GM19438 (cell line): ENCODE data around the gene SLC9A7.

ENCODE experiments used
- ATAC-seq: cut with Tn5 transposase; IDR thresholded peaks from one replicate; pipeline ENCODE4 v1.9.1; 2021; ENCODE audit warnings: low read depth; ENCODE audit not compliant: unreplicated experiment

The SLC9A7 gene

DNA sequence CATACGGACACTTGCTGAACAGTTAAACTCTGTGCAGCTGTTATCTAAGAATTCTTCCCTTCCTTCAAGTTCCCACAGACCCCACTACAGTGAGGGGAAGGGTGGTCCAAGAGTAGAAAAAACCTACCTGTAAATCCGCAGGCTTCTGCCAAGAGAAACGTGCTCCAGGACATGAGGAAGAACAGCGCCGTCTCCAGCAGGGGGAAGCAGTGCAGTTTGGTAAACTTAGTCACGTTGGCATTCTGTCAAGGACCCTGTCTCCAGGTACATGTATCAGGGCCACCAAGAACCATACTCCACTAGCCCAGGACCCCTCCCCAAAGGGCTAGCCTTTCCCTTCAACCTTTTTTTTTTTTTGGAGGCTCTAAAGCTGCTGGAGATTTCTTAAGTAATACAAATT lies 105.4 kb downstream of the SLC9A7 start:
- ATAC-seq, result peak; percentile 36

DNA sequence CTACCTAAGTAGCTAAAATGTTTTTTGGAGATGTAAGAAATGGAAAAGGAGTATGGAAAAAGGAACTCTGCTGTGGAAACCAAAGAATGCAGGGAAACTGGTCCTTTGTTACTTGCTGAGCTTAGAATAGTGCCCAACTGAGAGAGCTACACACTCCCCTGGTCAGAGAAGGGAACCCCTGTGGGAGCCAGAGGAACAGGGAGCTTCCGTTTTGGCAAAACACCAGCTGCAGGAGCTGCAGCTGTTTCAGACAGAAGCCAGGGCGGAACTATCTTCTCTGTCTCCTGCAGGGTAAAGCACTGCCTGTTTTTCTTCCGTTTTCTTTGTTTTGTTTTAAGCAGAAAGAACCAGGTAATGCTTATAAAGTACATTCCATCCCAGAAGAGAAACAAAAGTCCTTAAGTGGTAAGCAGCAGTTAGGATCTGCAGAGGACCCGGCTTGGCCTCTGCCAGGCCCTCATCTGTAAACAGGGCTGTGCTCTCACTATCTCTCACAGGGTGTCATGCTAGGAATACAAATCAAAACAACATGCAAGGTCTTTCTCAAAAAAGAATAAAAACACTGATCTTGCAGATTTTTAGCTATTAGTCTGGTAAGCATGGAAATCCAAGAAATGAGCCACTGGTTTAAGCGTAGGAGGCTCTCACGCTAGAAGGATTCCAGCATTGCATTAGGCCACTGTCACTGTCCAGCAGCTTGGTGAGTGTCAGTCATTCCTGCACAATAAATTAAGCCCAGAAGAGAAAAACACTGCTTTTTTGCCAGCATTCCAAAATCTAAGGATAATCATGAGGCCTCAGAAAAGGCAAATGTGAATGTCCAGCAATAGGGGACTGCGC lies 109.3 kb downstream of the SLC9A7 start:
- no peak for ATAC-seq

DNA sequence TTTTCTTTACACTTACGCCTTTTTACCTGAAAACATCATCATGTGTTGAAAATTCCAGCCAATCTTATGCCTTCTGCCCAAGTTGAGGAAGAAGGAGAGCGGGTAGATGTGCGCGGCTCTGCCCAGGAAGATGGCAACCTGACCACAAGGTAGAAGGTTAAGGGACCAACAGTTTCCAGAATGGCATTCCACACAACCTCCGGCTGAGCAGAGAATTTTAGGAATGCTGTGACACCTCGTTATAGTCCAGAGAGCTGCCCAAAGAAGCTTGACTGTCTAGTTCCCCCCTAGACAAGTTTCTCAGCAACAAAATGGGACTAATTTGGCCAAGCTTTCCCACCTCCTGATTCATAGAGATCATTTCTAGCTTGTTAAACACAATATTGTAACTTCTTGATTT lies 110.3 kb downstream of the SLC9A7 start:
- no peak for ATAC-seq

DNA sequence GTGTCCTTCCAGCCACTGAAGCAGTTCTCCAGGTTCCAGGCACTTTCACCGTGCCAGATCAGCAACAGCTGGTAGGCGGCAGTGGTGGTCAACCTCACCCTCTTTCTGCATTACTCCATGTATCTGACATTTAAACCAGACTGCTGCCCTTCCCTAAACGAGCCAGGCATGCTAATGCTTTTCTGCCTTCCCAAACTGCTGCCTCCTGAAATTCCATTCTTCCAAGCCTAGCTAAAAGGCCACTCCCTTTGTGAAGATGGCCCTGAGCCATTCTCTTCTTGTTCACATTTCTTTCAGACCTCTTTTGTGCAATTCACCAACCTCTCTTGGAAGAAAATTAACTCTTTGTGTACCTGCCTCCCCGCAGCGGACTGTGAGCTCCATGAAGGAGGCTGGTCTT lies 111.7 kb downstream of the SLC9A7 start:
- ATAC-seq, result no peak

DNA sequence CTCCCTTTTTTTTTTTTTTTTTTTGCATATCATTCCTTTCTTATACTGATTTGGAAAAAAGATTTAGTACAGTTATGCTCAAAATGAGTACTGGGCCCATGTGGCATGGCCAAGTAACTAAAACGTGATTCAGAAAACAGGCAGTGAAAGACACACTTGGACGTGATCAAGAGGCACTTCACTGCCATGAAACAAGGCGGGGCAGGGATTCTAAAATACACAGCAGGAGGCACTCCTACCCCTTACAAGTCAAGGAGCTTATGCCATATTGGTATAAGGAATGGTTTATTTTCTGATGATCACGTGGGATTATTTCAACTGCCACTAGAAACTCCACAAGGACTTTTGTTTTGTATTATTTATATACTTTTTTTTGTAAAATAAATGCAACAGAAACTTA lies 113.3 kb downstream of the SLC9A7 start:
- ATAC-seq, result no peak

DNA sequence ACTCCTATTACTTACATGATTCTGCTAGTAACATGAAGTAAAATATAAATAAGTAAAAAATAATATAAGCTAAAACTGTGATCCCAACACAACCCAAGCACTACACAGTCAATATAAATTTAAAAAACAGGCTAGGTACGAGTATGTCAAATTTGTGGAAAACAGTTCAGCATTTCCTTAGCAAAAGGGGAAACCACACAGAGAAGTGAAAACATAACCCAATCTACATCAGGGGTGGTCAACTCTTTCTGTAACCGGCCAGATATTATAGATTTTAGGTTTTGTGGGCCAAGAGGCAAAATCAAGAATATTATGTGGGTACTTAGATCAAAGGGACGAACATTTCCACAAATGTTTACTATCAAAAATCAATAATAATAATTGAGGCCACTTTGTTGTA lies 115.3 kb downstream of the SLC9A7 start:
- ATAC-seq, result no peak

DNA sequence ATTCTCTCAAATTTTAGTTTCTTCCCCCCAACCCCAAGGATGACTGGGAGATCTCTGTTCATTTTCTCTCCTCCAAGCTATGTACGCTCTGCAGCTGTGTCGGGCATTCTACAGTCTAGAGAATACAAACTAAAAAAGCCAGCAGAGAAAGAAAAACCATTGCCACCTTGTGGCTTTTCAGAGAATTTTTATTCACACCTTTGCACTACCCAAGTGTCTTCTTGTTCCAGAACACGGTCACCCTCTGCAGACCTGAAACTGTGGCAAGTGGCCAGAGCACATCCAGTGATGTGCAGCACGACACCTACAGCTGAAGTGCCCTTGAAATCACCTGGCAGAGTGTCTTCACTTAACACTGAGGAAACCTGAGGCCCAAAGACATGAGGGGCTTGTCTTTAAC lies 116.8 kb downstream of the SLC9A7 start:
- no peak for ATAC-seq

DNA sequence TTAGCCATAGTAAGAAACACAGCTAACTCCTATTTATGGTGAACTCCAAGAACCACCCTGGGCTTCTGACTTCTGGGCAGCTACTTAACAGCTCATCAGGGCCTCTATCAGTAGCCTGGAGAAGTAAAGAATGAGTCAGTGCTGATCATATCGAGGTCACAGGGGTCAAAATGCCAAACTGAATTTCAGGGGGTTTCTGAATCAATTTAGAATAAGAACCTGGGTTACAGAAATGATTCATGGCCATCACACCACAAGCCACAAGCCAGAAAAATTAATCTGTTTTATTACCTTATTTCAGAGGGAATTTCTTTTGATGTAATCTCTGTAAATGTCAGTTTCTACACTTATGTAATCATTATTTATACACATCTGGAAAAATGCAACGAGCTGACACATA lies 121.0 kb downstream of the SLC9A7 start:
- no peak for ATAC-seq

DNA sequence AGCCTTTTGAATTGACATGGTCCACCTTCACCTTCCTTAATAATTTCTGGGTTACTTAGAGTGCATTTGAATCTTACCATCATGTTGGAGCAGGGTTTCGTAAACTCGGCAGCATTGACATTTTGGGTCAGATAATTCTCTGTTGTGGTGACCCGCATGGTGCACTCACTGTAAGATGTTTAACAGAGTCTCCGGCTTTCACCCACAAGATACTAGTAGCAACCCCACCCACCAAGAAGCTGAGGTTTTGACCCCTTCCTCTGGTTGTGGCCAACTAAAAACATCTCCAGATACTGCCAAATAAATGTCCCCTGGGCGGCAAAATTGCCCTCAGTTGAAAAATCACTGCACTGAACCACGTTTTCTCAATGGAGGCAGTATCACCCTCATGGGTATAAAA lies 122.7 kb downstream of the SLC9A7 start:
- ATAC-seq, result no peak

DNA sequence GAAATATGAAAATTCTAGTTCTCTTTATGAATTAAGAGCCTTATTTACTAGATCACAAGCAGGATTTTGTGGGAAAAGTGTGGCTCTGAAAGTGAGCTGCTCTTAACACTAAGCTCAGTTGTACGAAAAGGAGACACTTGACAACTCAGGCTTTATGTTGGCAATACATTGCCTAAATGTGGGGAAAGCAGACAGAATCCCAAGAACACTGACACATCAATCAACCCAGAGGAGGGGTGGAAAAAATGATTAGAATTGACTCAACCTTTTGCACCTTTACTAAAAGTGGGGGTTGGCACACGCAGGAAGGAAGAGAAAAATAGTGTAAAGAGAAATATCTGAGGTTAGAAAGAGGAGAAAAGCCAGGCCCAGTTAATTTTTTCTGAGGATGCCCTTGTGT lies 123.7 kb downstream of the SLC9A7 start:
- no peak for ATAC-seq

DNA sequence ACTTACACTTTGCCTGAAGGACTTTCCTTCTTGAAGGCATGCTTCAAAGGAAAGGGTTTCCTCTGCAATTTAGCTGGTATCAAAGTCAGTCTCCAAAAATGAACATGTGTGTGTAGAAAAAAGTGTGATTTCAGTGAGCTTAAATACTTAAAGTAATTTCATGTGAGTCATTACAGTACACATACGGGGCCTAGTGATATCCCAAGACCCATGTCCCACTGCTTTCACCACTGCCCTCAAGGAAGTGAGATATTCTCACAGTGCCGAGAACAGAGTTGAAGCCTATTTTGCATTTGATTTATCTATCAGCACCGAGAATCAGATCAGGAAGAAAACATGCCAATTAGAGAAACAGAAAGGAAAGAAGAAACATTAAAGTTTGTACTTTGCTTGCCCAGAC lies 124.3 kb downstream of the SLC9A7 start:
- ATAC-seq, result no peak

DNA sequence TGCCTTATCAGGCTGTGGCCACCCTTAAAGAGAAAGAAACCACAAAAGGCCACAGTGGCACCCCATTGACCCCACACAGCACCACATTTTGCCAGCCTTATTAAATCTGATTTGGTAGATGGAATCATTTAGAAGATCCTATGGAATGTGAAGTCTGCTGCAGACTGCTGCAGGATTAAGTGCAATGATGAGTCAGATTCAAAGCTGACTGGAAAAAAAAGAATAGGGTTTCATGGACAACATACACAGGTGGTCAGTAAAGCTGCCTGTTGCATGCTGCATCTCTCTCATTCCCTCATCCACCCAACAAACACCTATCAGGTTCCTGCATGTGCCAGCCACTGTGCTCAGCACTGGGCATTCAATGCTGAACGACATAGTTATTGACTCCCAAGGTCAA lies 128.8 kb downstream of the SLC9A7 start:
- ATAC-seq, result no peak

DNA sequence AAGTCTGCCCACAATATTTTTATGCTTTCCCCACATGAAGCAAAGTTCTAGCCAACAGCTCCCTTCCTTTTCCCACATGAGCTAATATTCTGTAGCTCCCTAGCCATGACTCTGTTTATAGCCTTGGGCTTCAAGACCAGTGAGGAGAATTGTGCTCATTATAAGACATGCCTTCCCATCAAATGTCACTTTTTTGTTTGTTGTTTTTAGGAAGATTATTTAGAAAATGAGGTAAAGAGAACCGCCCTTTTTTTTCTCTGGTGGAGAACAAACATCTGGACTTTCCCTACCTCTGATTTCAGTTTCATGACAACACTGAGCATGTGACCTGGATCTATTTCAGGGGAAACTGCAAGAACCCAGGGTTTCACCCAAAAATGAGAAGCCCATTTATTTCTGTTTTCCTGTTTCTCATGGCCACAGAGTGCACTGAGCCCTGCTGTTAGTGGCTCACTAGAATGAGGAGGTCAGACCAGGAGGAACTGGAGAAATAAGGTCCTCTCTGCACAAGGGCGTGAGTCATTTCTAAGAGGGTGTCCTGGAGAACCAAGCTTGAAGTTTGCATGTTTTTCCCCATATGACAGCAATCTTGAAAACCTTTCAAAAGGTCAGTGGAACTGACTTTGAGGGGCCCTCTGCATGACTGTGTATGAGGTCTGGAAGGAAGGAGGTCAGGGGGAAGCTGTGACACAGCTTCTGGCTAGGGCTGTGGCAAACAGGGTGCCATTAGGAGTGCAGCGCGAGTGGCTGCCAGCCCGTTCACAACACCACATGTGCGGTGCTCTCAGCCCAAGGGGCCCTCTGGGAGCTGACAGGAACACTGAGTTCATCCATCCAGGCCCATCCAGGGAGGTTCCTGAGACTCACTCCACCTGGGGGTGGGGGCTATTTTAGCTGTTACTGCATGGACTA lies 130.2 kb downstream of the SLC9A7 start:
- ATAC-seq, result peak; percentile 95

DNA sequence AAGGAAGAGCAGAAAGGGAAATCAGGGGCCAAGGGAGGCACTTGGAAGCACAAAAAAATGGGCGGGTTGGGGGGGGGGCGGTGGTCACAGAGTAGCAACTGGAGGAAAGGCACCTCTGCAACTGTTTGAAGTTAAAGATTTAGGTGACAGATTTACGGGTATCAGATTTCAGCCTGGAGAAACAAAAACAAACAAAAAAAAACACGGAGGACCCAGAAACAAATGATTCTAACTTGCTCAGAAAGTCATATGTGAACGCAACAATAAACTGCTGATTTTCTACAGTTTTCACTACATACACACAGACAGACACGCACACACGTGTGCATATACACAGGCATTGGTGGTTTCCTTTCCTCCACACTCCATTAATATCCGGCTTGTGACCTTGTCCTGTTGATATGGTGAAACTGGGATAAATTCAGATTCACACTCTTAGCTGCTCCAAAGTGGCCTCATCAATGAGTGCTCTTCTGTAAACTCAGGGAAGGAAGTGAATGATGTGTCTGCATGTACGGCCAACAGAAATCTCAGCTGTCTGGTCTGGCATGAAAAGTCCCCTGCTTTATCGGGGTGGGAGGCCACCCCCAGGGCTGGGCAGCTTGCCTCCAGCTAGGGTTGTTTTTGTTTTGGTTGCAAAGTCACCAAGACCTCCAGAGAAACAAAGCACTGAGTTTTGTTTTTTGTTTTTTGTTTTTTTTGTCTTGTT lies 131.1 kb downstream of the SLC9A7 start:
- peak; percentile 8 for ATAC-seq

DNA sequence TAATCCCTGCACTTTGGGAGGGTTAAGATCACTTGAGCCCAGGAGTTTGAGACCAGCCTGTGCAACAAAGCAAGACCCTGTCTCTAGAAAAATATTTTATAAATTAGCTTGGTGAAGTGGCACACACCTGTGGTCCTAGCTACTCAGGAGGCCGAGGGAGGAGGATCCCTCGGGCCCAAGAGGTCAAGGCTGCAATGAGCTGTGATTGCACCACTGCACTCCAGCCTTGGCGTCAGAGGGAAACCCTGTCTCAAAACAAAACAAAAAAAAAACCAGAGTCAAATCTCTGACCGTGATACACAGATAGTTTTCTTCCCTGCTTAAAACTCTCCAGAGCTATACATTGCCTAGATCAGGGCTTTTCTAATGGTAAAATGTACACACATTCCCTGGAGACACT lies 131.9 kb downstream of the SLC9A7 start:
- ATAC-seq, result no peak

DNA sequence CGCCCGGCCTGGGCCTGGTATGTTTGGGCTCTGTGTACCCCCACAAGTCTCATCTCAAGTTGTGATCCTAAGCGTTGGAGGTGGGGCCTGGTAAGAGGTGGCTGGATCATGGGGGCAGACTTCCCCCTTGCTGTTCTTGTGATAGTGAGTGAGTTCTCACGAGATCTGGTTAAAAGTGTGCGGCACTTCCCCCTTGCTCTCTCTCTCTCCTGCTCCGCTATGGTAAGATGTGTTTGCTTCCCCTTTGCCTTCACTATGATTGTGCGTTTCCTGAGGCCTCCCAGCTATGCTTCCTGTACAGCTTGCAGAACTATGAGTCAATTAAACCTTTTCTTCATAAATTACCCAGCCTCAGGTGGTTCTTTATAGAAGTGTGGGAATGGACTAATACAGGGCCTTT lies 132.4 kb downstream of the SLC9A7 start:
- ATAC-seq, result no peak

DNA sequence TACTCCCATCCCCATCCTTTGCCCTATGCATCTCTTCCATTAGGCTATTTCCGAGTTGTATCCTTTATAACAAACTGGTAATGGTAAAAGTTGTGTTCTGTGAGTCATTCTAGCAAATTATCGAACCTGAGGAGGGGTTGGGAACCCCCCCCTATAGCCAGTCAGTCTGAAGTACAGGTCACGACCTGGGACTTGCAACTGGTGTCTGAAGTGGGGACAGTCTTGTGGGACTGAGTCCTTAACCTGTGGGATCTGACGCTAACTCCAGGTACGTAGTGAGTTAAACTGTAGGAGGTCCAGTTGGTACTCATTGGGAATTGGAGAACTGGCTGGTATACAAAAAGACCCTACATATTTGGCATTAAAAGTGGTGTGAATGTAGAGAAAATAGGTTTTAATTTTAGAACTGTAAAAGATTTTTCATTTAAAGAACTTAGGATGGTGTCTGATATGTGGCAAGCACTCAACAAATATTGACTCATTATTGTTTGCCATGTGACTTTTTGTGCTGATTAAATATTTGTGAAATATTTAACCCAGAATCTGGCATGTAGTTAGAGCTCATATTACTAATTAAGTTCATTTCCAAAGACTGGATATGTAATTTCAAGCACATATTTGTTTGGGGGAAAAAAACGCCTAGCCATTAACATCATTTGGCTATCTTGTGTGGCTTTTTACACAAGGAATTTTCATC lies 134.7 kb downstream of the SLC9A7 start:
- ATAC-seq, result no peak

DNA sequence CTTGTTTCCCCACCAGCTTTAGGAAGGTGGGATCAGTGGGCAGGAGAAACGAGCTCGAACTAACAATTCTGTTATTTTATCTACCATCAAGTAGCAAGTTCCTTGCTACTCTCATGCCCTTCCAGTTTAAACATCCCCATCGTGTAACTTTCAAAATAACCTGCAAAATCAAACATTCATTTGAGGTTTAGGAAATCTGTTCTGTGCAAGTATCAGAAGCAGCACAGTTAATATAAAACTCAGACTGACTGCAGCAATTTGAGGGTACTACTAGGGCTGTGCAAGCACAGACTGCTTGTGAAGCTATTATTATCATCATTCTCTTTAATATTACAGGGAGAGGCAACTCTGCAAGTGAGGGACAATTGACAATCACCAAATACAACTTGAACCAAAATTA lies 137.3 kb downstream of the SLC9A7 start:
- ATAC-seq, result no peak

DNA sequence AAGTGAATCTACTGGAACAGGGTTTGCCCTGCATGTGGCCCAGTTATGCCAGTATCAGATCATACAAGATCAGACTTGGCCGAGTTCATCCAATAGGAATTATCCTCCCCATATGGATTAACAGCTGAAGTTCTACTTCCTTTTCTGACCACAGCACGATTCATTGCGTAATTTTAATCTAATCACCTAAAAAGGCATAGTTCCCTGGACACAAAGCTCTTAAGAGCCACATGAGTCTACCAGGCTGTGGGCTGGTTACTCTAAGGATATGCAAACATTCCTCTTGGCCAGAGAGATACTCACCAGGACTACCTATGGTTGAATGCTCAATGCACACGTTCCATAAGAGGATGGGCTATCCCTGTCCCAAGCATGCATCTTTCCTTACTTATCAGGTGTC lies 138.4 kb downstream of the SLC9A7 start:
- no peak for ATAC-seq

DNA sequence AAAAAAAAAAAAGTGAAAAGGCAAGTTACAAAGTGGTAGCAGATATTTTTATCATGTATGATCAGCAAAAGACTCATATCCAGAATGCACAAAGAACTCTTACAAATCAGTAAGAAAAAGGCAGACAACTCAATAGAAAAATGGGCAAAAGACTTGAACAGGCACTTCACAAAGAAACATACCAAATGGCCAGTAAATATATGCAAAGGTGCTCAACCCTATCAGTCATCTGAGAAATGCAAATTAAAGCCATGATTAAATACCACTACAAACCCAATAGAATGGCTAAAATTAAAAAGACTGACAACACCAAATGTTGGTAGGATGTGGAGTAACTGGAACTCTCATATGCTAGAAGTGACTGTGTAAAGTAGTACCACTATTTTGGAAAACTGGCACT lies 140.0 kb downstream of the SLC9A7 start:
- ATAC-seq, result no peak

DNA sequence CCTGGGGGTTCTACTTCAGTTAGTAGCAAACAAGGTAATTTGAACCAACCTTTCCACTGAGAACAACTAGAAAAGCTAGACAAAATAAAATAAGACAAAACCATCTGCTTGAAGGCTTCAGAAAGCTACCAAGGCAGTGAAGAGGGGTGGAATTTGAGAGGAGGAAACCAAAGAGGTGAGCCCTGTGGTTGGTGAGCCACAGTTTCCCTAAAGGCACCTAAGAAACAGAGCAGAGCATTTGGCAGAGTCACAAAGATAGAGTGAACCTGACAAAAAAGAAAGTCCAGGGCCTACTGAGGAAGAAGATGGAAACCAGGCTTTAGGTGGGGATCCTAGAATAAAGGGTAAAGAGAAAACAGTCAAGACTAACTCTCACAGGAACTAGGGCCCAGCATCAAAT lies 141.0 kb downstream of the SLC9A7 start:
- ATAC-seq, result no peak
